Measurements from ENCODE around the gene EPS8L2.

EPS8L2 gene

GRCh38 chr11:690738-691633 is 15.0 kb upstream of the EPS8L2 start:
- DNase-seq, result no peak

DNA sequence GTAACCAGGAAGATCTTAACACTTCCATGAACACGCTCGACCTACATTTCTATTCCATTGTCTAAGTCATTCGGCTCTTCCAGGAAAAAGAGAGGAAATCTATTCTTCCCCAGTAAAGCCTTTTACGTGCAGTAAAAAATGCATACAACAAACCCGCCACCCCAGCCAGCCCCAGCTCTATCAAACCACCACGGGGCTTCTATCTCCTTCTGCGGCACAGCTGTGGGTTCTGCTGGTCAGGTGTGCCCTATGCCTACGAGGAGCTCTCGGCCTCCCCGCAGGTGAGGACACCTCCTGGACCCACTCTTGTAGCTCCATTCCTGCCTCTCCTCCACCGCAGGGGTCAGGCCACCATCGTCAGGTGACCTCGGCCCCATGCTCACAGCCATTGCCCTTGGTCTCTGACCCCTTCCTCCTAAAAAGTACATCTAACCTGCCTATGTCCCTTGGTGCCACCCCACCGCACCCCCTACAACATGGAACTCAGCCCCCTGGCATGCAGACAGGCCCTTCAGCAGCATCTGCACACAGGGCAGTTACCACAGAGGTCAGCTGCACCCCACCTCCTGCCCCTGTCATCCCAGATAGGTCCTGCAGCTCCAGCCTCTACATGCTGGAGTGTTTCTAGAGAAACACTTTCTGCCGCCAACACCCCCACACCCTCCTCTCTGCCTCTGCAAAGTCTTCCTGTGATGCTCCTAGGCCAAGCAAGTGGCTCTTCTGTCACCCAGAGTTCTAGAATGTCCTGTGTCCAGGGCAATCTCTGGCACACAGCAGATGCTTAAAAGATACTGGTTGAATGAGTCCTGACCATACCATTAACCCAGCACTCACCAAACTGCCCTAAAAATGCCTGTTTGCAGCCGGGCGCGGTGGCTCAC is 14.1 kb upstream of the EPS8L2 start:
- DNase-seq, result no peak

GRCh38 chr11:692824-693414 is 13.1 kb upstream of the EPS8L2 start:
- peak; percentile 22 for DNase-seq

GRCh38 chr11:693415-693831 is 12.6 kb upstream of the EPS8L2 start:
- no peak for DNase-seq

DNA sequence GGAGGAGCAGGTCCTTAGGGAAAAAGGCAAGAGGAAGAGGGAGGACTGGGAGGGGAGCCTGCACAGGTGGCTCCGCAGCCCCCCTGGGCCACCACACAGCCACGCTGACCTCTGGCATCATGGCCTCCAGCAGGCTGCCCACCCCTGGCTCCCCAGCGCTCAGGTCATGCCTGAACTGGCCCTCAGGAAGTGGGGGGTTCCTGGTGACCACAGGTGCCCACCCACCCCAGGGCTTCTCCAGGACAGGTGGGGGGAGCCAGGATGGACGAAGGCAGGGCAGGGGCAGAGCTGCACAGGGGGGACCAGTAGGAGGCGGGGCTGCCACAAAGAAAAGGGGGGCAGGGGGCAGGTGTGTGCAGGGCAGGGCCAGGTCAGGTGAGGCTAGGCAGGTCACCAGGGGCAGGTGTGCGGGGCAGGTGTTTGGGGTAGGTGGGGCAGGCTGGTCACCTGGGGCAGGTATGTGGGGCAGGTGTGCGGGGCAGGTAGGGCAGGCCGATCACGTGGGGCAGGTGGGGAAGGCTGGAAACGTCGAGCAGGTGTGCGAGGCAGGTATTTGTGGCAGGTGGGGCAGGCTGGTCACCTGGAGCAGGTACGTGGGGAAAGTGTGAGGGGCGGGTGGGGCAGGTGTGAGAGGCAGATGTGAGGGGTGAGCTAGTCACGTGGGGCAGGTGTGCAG is 12.0 kb upstream of the EPS8L2 start:
- DNase-seq, result no peak

GRCh38 chr11:694563-695287 is 11.3 kb upstream of the EPS8L2 start, which contains the start of gene DEAF1:
Gene DEAF1 (minus strand): TSS chr11:695222. CDS start chr11:695047, 175 bp downstream.
- peak; percentile 99 for DNase-seq

DNA sequence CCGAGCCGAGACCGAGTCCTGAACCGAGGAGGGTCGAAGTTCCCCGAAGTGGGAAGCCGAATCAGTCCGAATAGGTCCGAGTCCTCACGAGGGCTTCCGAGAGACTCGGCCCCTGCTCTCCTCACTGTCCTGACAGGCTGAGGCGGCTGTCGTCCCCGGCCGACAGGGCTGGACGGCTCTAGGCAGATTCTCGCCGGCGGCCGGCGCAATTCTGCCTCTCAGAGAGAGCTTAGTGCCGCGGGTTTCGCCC is 10.8 kb upstream of the EPS8L2 start:
- no peak for DNase-seq

GRCh38 chr11:695538-696248 is 10.3 kb upstream of the EPS8L2 start, which contains the start of gene TMEM80:
Gene TMEM80 (plus strand): TSS chr11:695816. CDS start chr11:695828, 12 bp downstream.
- DNase-seq, result peak; percentile 99

DNA sequence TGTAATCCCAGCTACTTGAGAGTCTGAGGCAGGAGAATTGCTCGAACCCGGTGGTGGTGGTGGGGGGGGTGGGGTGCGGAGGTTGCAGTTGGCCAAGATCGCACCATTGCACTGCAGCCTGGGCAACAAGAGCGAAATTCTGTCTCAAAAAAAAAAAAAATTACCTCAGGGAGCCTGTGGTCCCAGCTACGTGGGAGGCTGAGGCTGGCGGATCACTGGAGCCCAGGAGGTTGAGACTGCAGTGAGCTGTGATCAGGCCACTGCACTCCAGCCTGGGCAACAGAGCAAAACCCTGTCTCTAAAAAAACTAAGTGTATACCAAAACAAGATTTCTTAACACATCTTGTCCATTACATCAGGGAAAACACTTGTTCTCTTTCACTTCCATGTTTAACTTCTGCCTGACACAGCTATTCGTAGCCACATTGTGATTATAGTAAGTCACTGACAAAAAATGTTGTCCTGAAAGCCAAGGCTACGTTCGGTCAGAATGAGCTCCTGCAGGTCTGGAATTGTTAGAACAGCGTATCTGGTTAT is 9.0 kb upstream of the EPS8L2 start:
- DNase-seq, result no peak

GRCh38 chr11:697811-698311 is 8.2 kb upstream of the EPS8L2 start:
- no peak for DNase-seq

DNA sequence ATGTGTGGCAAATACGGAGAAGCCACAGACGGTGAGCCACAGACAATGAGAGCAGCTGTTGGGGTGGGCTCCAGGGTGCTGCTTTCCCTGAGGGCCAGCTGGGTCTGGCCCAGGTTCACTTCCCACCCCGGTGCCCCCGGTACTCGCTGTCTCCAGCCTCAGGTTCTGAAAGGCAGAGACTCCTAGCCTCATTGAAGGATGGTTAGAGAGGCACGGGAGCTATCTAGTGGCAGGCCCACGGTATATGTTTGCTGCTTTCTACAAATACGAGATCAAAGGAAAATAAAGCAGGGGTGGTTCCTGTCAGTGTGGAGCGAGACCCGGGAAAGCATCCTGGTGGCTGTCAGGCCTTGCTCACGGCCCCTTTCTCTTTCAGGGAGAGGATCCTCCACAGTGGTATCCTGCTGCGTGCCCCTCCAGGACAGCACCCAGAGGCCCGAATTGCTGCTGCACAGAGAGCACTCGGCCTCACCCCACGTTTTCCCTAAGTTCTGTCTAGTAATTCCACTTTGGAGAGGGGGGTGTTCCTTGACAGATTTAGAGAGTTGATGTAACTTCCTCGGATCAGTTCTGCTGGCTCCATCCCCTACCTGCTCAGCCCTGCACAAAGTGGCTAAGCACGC is 7.4 kb upstream of the EPS8L2 start:
- DNase-seq, result no peak

DNA sequence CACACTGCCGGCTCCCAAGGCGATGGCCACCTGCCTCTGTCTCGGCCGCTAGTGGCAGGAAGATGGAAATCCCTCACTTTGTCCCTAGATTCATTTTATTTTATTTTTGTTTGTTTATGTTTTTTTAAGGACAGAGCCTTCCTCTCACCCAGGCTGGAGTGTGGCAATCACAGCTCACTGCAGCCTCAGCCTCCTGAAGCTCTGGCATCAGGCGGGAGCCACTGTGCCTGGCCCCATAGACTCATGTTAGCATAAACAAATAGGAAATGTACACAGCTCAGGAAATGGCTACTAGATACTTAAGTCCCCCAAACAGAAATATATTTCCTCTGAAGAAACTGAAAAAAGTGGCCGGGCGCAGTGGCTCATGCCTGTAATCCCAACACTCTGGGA is 6.9 kb upstream of the EPS8L2 start:
- no peak for DNase-seq

- no peak for DNase-seq
Measured at GRCh38 chr11:699753-700152, 6.3 kb upstream of the EPS8L2 start.

- DNase-seq, result no peak
Measured at GRCh38 chr11:701741-702461, 4.1 kb upstream of the EPS8L2 start.

DNA sequence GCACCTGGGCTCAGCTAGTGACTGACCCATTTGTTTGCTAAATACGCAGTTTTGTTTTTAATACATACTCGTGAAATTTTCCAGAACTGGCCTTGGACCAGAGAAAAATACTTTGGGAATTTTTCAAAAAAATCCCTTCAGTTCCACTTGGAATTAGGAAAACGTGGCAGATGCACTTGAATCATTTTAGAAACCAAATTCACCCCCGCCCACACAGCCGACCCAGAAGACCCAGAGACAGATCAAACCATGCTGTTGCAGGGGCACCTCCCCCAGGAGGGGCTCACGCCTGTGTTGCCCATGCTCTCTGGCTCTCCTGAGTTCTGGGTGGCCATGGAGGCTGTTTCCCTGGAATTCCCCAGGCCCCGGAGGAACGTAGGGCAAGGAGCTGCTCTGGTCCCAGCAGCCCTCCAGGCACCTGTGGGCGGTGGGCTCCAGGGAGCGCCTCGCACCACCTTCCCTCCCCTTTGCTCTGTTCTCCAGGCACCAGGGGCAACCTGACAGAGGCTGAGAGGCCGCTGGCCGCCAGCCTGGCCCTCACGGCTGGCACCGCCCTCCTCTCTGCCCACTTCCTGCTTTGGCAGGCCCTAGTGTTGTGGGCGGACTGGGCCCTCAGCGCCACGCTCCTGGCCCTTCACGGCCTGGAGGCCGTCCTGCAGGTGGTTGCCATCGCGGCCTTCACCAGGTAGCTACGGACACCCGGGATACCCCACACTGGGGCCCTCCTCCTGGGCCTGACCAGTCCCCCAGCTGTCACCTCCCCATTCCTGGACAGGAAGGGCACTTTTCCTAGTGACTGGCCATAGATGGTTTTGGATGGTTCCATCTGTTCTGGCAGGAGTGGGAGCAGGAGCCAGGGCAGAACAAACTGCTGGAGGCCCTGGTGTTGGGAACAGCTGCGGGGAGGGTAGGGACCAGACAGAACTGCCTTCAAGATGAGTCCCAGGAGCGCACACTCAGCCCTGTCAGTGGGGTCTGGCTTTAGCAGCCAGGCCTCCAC is 3.3 kb upstream of the EPS8L2 start:
- no peak for DNase-seq

DNA sequence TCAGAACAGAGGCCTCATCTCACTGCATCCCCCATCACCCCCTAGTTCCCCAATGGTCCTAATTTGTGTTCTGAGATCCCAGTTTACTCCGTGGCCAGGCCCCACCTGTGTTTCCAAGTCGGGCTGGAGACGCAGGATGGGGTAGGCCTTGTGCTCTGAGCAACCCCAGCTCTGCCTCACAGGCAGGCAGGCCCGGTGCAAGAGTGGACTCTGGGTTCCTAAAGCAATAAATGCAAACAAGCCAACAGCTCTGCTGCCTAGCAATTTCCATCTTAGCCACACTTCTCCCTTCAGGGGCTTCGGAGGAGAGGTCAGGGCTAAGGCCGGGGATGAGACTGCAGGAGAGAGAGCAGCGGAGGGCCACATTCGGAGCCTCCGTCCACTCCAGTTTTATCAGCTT is 2.5 kb upstream of the EPS8L2 start:
- no peak for DNase-seq

DNA sequence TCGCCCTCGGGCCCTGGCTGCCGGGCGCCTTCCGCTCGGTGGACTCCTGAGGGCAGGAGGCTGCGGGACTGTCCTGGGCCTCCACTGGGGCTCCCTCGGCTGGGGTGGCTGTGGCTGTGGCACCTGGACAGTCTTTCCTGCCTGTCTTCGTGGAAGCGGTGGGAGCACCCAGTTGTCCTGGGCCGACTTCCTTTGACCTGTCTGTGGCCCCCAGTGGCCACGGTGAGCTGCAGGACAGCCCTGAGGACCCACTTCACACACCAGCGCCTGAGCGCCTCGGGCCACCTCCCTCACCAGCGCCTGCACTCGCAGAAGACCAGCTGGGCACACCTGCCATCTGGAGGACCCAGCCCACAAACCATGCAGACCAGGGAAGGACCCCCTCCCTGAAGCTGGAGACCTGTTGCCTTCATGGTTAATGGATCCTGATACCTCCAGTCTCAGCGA is 1.8 kb upstream of the EPS8L2 start:
- no peak for DNase-seq
